HepG2 (cell line): ENCODE data around the gene SIVA1. TPM values are rescaled to one million over a fixed set of nuclear protein-coding genes. Genes with fewer than 3 reads are reported as not detected.

Source experiments
- REL ChIP-seq: sonication (generic); formaldehyde crosslinking; conservative IDR thresholded peaks from 2 replicates; pipeline ENCODE4 v1.8.0; 2022; ENCODE audit warnings: mild to moderate bottlenecking, missing genetic modification reagents, moderate library complexity
- ZNF354B ChIP-seq: sonication (generic); formaldehyde crosslinking; IDR thresholded peaks from 2 replicates; pipeline ENCODE4 v1.8.0; 2022; ENCODE audit warnings: mild to moderate bottlenecking, missing genetic modification reagents
- ZNF451 ChIP-seq: sonication (generic); formaldehyde crosslinking; IDR thresholded peaks from 2 replicates; pipeline ENCODE4 v1.5.0; 2020; ENCODE audit warnings: mild to moderate bottlenecking, missing genetic modification reagents
- polyA plus RNA-seq, 8 experiments: library from polyadenylated mRNA; depleted of rRNA in 3 of 8; stranded (reverse) in 7 of 8; unstranded in 1 of 8; fragments of >200 nt; fragmentation: Illumina TruSeq in 4 of 8; extraction: Trizol in 4 of 8; gene quantifications; 2 replicates each; pipeline versions ENCODE4 v1.2.1 to v1.2.3, GENCODE V29; 2011 to 2016; ENCODE audit warnings: low read depth in 4 of 8, missing spikeins in 1 of 8, mixed read lengths in 1 of 8; ENCODE audit not compliant: insufficient read depth in 1 of 8
- total RNA-seq, 5 experiments: library from RNA; depleted of rRNA; stranded (reverse); fragments of >200 nt; fragmentation: Illumina TruSeq; extraction: Trizol; gene quantifications; 2 replicates each; pipeline ENCODE4 v1.2.3, GENCODE V29; 2016; ENCODE audit warnings: low read depth in 1 of 5
- TF ChIP-seq, protein P1 (sequence below): sonication (generic); formaldehyde crosslinking; IDR thresholded peaks from 2 replicates; pipeline ENCODE4 v1.4.0; 2020; ENCODE audit warnings: missing genetic modification reagents, borderline replicate concordance
- TF ChIP-seq, protein P2 (sequence below), 2 experiments: sonication (generic) in 1 of 2; formaldehyde crosslinking in 1 of 2; IDR thresholded peaks; 2 replicates each; pipeline versions ENCODE4 v1.5.1 to v1.6.1; 2011 to 2020; ENCODE audit warnings: borderline replicate concordance in 1 of 2, low read depth in 1 of 2, low read length in 1 of 2, mild to moderate bottlenecking in 1 of 2, missing genetic modification reagents in 1 of 2, moderate library complexity in 1 of 2
- TF ChIP-seq, protein P3 (sequence below): sonication (generic); formaldehyde crosslinking; IDR thresholded peaks from 2 replicates; pipeline ENCODE4 v1.5.0; 2020; ENCODE audit warnings: mild to moderate bottlenecking, missing genetic modification reagents, borderline replicate concordance
- TF ChIP-seq, protein P4 (sequence below): sonication (generic); formaldehyde crosslinking; IDR thresholded peaks from 2 replicates; pipeline ENCODE4 v1.5.0; 2020; ENCODE audit warnings: mild to moderate bottlenecking, missing genetic modification reagents, borderline replicate concordance

The SIVA1 gene
- total and polyA plus RNA-seq, 2 of the 13 experiments (the other 11 are each of a cell fraction or from before 2014, with no cell fraction given) = 123 to 186 TPM

DNA sequence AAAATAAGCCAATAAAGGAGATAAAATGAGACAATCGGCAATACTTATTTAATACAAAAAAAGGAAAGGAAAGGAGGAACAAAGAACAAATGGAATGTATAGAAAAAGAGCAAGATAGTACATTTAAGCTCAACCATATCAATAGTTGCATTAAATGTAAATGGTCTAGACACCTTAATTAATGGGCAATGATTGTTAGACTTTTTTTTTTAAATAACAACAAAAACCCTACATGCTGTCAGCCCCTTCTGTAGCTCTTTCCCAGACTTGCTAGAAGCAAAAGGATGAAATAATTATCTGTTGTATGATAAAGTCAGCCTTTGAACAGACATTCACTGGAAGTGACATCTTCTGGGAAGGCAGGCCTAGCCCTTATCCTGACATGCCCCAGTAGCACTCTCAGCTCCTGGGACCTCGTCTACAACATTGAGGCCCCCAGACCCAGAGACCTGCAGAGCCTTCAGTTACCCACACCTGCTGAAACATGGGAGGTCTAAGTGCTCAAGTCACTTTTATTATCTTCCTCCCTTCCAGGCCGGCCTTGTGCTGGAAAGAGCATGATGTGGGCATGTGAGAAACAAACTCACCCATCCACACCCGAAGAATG lies 13.4 kb downstream of the SIVA1 start (continued):
- TF ChIP-seq, protein P1, sequence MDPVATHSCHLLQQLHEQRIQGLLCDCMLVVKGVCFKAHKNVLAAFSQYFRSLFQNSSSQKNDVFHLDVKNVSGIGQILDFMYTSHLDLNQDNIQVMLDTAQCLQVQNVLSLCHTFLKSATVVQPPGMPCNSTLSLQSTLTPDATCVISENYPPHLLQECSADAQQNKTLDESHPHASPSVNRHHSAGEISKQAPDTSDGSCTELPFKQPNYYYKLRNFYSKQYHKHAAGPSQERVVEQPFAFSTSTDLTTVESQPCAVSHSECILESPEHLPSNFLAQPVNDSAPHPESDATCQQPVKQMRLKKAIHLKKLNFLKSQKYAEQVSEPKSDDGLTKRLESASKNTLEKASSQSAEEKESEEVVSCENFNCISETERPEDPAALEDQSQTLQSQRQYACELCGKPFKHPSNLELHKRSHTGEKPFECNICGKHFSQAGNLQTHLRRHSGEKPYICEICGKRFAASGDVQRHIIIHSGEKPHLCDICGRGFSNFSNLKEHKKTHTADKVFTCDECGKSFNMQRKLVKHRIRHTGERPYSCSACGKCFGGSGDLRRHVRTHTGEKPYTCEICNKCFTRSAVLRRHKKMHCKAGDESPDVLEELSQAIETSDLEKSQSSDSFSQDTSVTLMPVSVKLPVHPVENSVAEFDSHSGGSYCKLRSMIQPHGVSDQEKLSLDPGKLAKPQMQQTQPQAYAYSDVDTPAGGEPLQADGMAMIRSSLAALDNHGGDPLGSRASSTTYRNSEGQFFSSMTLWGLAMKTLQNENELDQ (CRISPR knock-in tag) = no peak
- TF ChIP-seq REL (no peak), ZNF354B (CRISPR knock-in tag) (peak; percentile 77; the same call in 1 of the 2 replicates), ZNF451 (CRISPR knock-in tag) (no peak)
- TF ChIP-seq, protein P2, sequence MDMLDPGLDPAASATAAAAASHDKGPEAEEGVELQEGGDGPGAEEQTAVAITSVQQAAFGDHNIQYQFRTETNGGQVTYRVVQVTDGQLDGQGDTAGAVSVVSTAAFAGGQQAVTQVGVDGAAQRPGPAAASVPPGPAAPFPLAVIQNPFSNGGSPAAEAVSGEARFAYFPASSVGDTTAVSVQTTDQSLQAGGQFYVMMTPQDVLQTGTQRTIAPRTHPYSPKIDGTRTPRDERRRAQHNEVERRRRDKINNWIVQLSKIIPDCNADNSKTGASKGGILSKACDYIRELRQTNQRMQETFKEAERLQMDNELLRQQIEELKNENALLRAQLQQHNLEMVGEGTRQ (IDR thresholded peaks at IDR 0.05; ENCODE audit: low read depth, low read length) = no peak
- TF ChIP-seq, protein P2 (CRISPR knock-in tag; IDR thresholded peaks at IDR 0.05; ENCODE audit: borderline replicate concordance) = no peak
- TF ChIP-seq, protein P3, sequence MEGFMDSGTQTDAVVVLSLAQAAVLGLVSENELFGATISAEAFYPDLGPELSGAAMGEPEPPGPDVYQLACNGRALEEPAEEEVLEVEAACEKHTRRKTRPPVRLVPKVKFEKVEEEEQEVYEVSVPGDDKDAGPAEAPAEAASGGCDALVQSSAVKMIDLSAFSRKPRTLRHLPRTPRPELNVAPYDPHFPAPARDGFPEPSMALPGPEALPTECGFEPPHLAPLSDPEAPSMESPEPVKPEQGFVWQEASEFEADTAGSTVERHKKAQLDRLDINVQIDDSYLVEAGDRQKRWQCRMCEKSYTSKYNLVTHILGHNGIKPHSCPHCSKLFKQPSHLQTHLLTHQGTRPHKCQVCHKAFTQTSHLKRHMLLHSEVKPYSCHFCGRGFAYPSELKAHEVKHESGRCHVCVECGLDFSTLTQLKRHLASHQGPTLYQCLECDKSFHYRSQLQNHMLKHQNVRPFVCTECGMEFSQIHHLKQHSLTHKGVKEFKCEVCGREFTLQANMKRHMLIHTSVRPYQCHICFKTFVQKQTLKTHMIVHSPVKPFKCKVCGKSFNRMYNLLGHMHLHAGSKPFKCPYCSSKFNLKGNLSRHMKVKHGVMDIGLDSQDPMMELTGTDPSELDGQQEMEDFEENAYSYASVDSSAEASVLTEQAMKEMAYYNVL (CRISPR knock-in tag) = no peak
- TF ChIP-seq, protein P4, sequence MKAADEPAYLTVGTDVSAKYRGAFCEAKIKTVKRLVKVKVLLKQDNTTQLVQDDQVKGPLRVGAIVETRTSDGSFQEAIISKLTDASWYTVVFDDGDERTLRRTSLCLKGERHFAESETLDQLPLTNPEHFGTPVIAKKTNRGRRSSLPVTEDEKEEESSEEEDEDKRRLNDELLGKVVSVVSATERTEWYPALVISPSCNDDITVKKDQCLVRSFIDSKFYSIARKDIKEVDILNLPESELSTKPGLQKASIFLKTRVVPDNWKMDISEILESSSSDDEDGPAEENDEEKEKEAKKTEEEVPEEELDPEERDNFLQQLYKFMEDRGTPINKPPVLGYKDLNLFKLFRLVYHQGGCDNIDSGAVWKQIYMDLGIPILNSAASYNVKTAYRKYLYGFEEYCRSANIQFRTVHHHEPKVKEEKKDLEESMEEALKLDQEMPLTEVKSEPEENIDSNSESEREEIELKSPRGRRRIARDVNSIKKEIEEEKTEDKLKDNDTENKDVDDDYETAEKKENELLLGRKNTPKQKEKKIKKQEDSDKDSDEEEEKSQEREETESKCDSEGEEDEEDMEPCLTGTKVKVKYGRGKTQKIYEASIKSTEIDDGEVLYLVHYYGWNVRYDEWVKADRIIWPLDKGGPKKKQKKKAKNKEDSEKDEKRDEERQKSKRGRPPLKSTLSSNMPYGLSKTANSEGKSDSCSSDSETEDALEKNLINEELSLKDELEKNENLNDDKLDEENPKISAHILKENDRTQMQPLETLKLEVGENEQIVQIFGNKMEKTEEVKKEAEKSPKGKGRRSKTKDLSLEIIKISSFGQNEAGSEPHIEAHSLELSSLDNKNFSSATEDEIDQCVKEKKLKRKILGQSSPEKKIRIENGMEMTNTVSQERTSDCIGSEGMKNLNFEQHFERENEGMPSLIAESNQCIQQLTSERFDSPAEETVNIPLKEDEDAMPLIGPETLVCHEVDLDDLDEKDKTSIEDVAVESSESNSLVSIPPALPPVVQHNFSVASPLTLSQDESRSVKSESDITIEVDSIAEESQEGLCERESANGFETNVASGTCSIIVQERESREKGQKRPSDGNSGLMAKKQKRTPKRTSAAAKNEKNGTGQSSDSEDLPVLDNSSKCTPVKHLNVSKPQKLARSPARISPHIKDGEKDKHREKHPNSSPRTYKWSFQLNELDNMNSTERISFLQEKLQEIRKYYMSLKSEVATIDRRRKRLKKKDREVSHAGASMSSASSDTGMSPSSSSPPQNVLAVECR (CRISPR knock-in tag) = no peak
